Caco-2 (cell line): ENCODE measurements around the gene TNFAIP1. TPM values are rescaled to one million over a fixed set of nuclear protein-coding genes. Genes with fewer than 3 reads are reported as not detected.

Experiments used
- BruUV-seq: library from RNA; stranded (reverse); fragments of 400-500 nt; replicated peaks from 2 replicates; lab custom pipeline; 2021; lab: Mats Ljungman, UMichigan
- CTCF ChIA-PET: fragments of 300-600 bp; sonication (Branson Sonifier 250); formaldehyde crosslinking; loops from one replicate; lab custom pipeline; 2022; ENCODE audit warnings: antibody characterized with exemption; lab: Charles Lee
- POLR2A ChIA-PET: fragments of 300-600 bp; sonication (Branson Sonifier 250); formaldehyde crosslinking; loops from one replicate; lab custom pipeline; 2022; ENCODE audit warnings: antibody characterized with exemption; lab: Charles Lee
- DNase-seq, 2 experiments: peaks; one replicate each; pipeline versions ENCODE4 v3.0.0 to v3.0.0-alpha.2; 2020 to 2022
- H3K27me3 ChIP-seq: replicated peaks from 2 replicates; pipeline ENCODE4 v1.6.0; 2011; ENCODE audit warnings: low read length; ENCODE audit not compliant: control insufficient read depth, insufficient read depth
- H3K36me3 ChIP-seq: 2 replicates; pipeline ENCODE4 v1.5.1; 2011; ENCODE audit warnings: low read length; ENCODE audit not compliant: control insufficient read depth, insufficient read depth
- H3K4me1 ChIP-seq: fragments of 250-450 bp; sonication (Bioruptor Pico); 2 replicates; pipeline ENCODE4 v1.5.1; 2020; ENCODE audit warnings: mild to moderate bottlenecking
- H3K4me3 ChIP-seq: 2 replicates; pipeline ENCODE4 v1.5.1; 2011; ENCODE audit warnings: low read depth, mild to moderate bottlenecking, control low read depth, low read length
- H3K9me3 ChIP-seq: fragments of 250-450 bp; sonication (Bioruptor Pico); 2 replicates; pipeline ENCODE4 v1.5.1; 2020; ENCODE audit warnings: mild to moderate bottlenecking, moderate library complexity
- H3K27ac Mint-ChIP-seq: one replicate; pipeline ENCODE4 v1.8.0; 2022; ENCODE audit warnings: mixed read lengths; ENCODE audit not compliant: unreplicated experiment
- H3K27me3 Mint-ChIP-seq: one replicate; pipeline ENCODE4 v1.8.0; 2022; ENCODE audit warnings: mixed read lengths; ENCODE audit not compliant: insufficient read depth, unreplicated experiment
- H3K36me3 Mint-ChIP-seq: one replicate; pipeline ENCODE4 v1.8.0; 2022; ENCODE audit warnings: mild to moderate bottlenecking, mixed read lengths; ENCODE audit not compliant: insufficient read depth, unreplicated experiment
- H3K4me1 Mint-ChIP-seq: one replicate; pipeline ENCODE4 v1.8.0; 2022; ENCODE audit warnings: low read depth, mixed read lengths; ENCODE audit not compliant: unreplicated experiment
- H3K4me3 Mint-ChIP-seq: one replicate; pipeline ENCODE4 v1.8.0; 2022; ENCODE audit warnings: mild to moderate bottlenecking, moderate library complexity, mixed read lengths; ENCODE audit not compliant: unreplicated experiment
- H3K9me3 Mint-ChIP-seq: one replicate; pipeline ENCODE4 v1.8.0; 2022; ENCODE audit warnings: mixed read lengths; ENCODE audit not compliant: unreplicated experiment
- intact Hi-C: fragments of 100-400 bp; cut with micrococcal nuclease; formaldehyde crosslinking; loops from one replicate; pipeline ENCODE4 v1.10.0; 2022; ENCODE audit not compliant: unreplicated experiment
- total RNA-seq: library from RNA; stranded (reverse); gene quantifications from 2 replicates; pipeline ENCODE4 v1.2.3, GENCODE V29; 2022
- TF ChIP-seq, protein P1 (sequence below), 2 experiments: fragments of 200-600 bp in 1 of 2; IDR thresholded peaks; 1 replicate in 1 of 2; 2 replicates in 1 of 2; pipeline versions ENCODE4 v1.5.1 to v1.8.0; 2011 to 2022; ENCODE audit warnings: antibody characterized with exemption in 1 of 2, control low read depth in 1 of 2, inconsistent platforms in 1 of 2, low read depth in 1 of 2, low read length in 1 of 2, mild to moderate bottlenecking in 1 of 2, moderate library complexity in 1 of 2; ENCODE audit not compliant: insufficient read depth in 1 of 2, severe bottlenecking in 1 of 2, unreplicated experiment in 1 of 2

The TNFAIP1 gene
- total RNA-seq, 1 experiment from 2014 or later = 105 TPM

- H3K4me3 ChIP-seq = no peak overlapping the region
- peaks cover 52% of the 10 kb centered on the region for H3K4me1 ChIP-seq
- Mint-ChIP-seq H3K9me3 (no peaks in the 10 kb centered on the region), H3K36me3 (peaks cover 79% of the 10 kb centered on the region), H3K27ac (peak overlapping the region; percentile 48), H3K27me3 (no peaks in the 10 kb centered on the region), H3K4me3 (no peak overlapping the region), H3K4me1 (peaks cover 54% of the 10 kb centered on the region)
- POLR2A ChIA-PET = interaction anchor here (2.8 kb wide), 1 partner anchor 9 kb away, joined by 17 read pairs; the partner anchor contains the start of genes IFT20 and TNFAIP1
- no peaks in the 10 kb centered on the region for H3K27me3 ChIP-seq
- TF ChIP-seq, protein P1, sequence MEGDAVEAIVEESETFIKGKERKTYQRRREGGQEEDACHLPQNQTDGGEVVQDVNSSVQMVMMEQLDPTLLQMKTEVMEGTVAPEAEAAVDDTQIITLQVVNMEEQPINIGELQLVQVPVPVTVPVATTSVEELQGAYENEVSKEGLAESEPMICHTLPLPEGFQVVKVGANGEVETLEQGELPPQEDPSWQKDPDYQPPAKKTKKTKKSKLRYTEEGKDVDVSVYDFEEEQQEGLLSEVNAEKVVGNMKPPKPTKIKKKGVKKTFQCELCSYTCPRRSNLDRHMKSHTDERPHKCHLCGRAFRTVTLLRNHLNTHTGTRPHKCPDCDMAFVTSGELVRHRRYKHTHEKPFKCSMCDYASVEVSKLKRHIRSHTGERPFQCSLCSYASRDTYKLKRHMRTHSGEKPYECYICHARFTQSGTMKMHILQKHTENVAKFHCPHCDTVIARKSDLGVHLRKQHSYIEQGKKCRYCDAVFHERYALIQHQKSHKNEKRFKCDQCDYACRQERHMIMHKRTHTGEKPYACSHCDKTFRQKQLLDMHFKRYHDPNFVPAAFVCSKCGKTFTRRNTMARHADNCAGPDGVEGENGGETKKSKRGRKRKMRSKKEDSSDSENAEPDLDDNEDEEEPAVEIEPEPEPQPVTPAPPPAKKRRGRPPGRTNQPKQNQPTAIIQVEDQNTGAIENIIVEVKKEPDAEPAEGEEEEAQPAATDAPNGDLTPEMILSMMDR (IDR thresholded peaks at IDR 0.05; ENCODE audit: insufficient read depth in 1 of 2, low read depth in 1 of 2, low read length in 1 of 2, severe bottlenecking in 1 of 2, unreplicated experiment in 1 of 2) = no peak
- CTCF ChIA-PET = interaction anchor here (0.7 kb wide), 1 partner anchor 8 kb away, joined by 6 read pairs; the partner anchor contains the start of genes IFT20 and TNFAIP1
- no peaks in the 10 kb centered on the region for H3K9me3 ChIP-seq
- no peak for DNase-seq
- H3K36me3 ChIP-seq = peaks cover 19% of the 10 kb centered on the region
- TSS peak; percentile 16 for BruUV-seq
- intact Hi-C loops = loop anchor here (10.0 kb wide), 1 partner anchor 232 kb away; no protein-coding TSS in a partner anchor
Measured at GRCh38 chr17:28327031-28327607, 8.4 kb upstream of the TNFAIP1 start.

DNA sequence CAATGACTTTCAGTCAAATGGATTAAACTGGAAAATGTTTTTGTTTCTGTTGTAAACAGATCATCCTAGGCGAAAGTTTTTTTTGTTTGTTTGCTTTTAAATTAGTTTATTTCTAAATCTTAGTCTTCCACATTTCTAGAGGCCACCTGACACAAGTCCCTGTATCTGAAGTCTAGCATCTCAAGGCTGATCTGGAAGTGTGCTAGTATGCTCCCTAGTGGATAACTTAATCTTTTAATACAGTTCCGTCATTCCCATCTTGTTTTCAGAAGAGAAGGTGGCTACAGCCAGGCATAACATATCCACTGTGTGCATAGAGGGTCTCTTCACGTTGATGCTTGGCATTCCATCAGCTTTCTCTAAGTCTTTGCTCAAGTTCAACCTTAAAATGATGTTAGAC lies 7.9 kb upstream of the TNFAIP1 start:
- Histone ChIP-seq H3K9me3 (no peaks in the 10 kb centered on the region), H3K27me3 (no peaks in the 10 kb centered on the region), H3K4me1 (peaks cover 55% of the 10 kb centered on the region), H3K4me3 (no peak overlapping the region), H3K36me3 (peaks cover 19% of the 10 kb centered on the region)
- Mint-ChIP-seq H3K9me3 (no peaks in the 10 kb centered on the region), H3K36me3 (peaks cover 81% of the 10 kb centered on the region), H3K27me3 (no peaks in the 10 kb centered on the region), H3K4me3 (no peak overlapping the region), H3K4me1 (peaks cover 54% of the 10 kb centered on the region), H3K27ac (peak overlapping the region; percentile 37)
- ChIA-PET CTCF (no interaction called here), POLR2A (no interaction called here)
- TF ChIP-seq, protein P1 (IDR thresholded peaks at IDR 0.05; ENCODE audit: insufficient read depth in 1 of 2, low read depth in 1 of 2, low read length in 1 of 2, severe bottlenecking in 1 of 2, unreplicated experiment in 1 of 2) = peak in 1 of 2 experiments; percentile 24
- BruUV-seq = no TSS peak
- intact Hi-C loops = loop anchor here (10.0 kb wide), 1 partner anchor 233 kb away; no protein-coding TSS in a partner anchor
- DNase-seq = no peak

DNA sequence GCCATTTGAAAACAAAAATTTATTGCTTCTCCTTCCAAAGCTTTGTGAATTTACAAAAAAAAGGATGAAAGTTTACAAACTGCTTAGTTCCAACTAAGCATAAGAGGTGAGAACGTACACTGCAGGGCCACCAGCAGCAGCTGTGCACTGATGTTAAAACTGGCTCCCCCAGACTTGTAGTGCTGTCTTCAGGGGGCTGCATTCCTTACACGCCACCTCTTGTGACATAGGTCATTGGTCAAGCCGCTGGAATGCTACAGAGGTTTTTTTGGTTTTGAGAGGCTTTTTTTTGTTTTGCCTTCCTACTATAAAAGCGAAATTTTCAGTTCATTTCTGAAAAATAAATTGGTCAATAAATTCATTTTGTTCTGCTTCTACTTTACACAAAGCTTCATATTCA lies 7.2 kb upstream of the TNFAIP1 start:
- Histone ChIP-seq H3K4me1 (peaks cover 55% of the 10 kb centered on the region), H3K27me3 (no peaks in the 10 kb centered on the region), H3K9me3 (no peaks in the 10 kb centered on the region), H3K36me3 (peaks cover 19% of the 10 kb centered on the region), H3K4me3 (no peak overlapping the region)
- no peaks in the 10 kb centered on the region for H3K9me3 Mint-ChIP-seq
- ChIA-PET POLR2A (interaction anchor here (0.5 kb wide), 1 partner anchor 86 kb away, joined by 4 read pairs; no protein-coding TSS in a partner anchor), CTCF (interaction anchor here (0.6 kb wide), 1 partner anchor 45 kb away, joined by 3 read pairs; no protein-coding TSS in a partner anchor)
- intact Hi-C loops = loop anchor here (10.0 kb wide), 1 partner anchor 234 kb away; no protein-coding TSS in a partner anchor
- H3K4me3 Mint-ChIP-seq = no peak overlapping the region
- peak overlapping the region; percentile 37 for H3K27ac Mint-ChIP-seq
- BruUV-seq = TSS peak; percentile 1
- H3K36me3 Mint-ChIP-seq = peaks cover 81% of the 10 kb centered on the region
- H3K27me3 Mint-ChIP-seq = no peaks in the 10 kb centered on the region
- peak; percentile 69 to 70 for DNase-seq
- TF ChIP-seq, protein P1 (IDR thresholded peaks at IDR 0.05; ENCODE audit: insufficient read depth in 1 of 2, low read depth in 1 of 2, low read length in 1 of 2, severe bottlenecking in 1 of 2, unreplicated experiment in 1 of 2) = no peak
- H3K4me1 Mint-ChIP-seq = peaks cover 47% of the 10 kb centered on the region
